ENCODE data around the gene KCTD15.

KCTD15 gene

GRCh38 chr19:33795370-33796163 is 1.1 kb upstream of the KCTD15 start:
- DNase-seq (ENCODE audit: low read depth in 3 of 3, low spot score in 1 of 3), result peak in 1 of 3 donors; percentile 49

- DNase-seq (ENCODE audit: low read depth in 3 of 3, low spot score in 1 of 3), result no peak
Measured at GRCh38 chr19:33797802-33798671, 1.4 kb downstream of the KCTD15 start.

GRCh38 chr19:33798681-33799111 is 2.0 kb downstream of the KCTD15 start:
- no peak for DNase-seq (ENCODE audit: low read depth in 3 of 3, low spot score in 1 of 3)

GRCh38 chr19:33799476-33799875 is 2.8 kb downstream of the KCTD15 start:
- DNase-seq (ENCODE audit: low read depth in 3 of 3, low spot score in 1 of 3), result no peak

GRCh38 chr19:33800012-33800680 is 3.5 kb downstream of the KCTD15 start:
- DNase-seq (ENCODE audit: low read depth in 3 of 3, low spot score in 1 of 3), result no peak

- DNase-seq (ENCODE audit: low read depth in 3 of 3, low spot score in 1 of 3), result no peak
Measured at GRCh38 chr19:33801411-33801810, 4.7 kb downstream of the KCTD15 start.

- no peak for DNase-seq (ENCODE audit: low read depth in 3 of 3, low spot score in 1 of 3)
Measured at GRCh38 chr19:33802001-33802400, 5.3 kb downstream of the KCTD15 start.

- no peak for DNase-seq (ENCODE audit: low read depth in 3 of 3, low spot score in 1 of 3)
Measured at GRCh38 chr19:33802801-33803200, 6.1 kb downstream of the KCTD15 start.

GRCh38 chr19:33803383-33803782 is 6.7 kb downstream of the KCTD15 start:
- no peak for DNase-seq (ENCODE audit: low read depth in 3 of 3, low spot score in 1 of 3)

GRCh38 chr19:33804021-33804799 is 7.5 kb downstream of the KCTD15 start:
- DNase-seq (ENCODE audit: low read depth in 3 of 3, low spot score in 1 of 3), result no peak

GRCh38 chr19:33805313-33805712 is 8.6 kb downstream of the KCTD15 start:
- DNase-seq (ENCODE audit: low read depth in 3 of 3, low spot score in 1 of 3), result no peak

- DNase-seq (ENCODE audit: low read depth in 3 of 3, low spot score in 1 of 3), result no peak
Measured at GRCh38 chr19:33805840-33806433, 9.3 kb downstream of the KCTD15 start.

- no peak for DNase-seq (ENCODE audit: low read depth in 3 of 3, low spot score in 1 of 3)
Measured at GRCh38 chr19:33806434-33806881, 9.8 kb downstream of the KCTD15 start.

- DNase-seq (ENCODE audit: low read depth in 3 of 3, low spot score in 1 of 3), result no peak
Measured at GRCh38 chr19:33808399-33808798, 11.7 kb downstream of the KCTD15 start.

- no peak for DNase-seq (ENCODE audit: low read depth in 3 of 3, low spot score in 1 of 3)
Measured at GRCh38 chr19:33809960-33810359, 13.3 kb downstream of the KCTD15 start.

- DNase-seq (ENCODE audit: low read depth in 3 of 3, low spot score in 1 of 3), result no peak
Measured at GRCh38 chr19:33810821-33811220, 14.2 kb downstream of the KCTD15 start.

- no peak for DNase-seq (ENCODE audit: low read depth in 3 of 3, low spot score in 1 of 3)
Measured at GRCh38 chr19:33811246-33811645, 14.6 kb downstream of the KCTD15 start.

GRCh38 chr19:33811736-33812387 is 15.2 kb downstream of the KCTD15 start:
- no peak for DNase-seq (ENCODE audit: low read depth in 3 of 3, low spot score in 1 of 3)

GRCh38 chr19:33812388-33813330 is 16.0 kb downstream of the KCTD15 start:
- no peak for DNase-seq (ENCODE audit: low read depth in 3 of 3, low spot score in 1 of 3)
